ENCODE data around the gene HOOK2.
"Not testable (repeated sequence)": the region's sequence is repeated elsewhere in the genome, so short reads cannot be mapped to it uniquely, and the experiment has no call there.

HOOK2 gene

DNA sequence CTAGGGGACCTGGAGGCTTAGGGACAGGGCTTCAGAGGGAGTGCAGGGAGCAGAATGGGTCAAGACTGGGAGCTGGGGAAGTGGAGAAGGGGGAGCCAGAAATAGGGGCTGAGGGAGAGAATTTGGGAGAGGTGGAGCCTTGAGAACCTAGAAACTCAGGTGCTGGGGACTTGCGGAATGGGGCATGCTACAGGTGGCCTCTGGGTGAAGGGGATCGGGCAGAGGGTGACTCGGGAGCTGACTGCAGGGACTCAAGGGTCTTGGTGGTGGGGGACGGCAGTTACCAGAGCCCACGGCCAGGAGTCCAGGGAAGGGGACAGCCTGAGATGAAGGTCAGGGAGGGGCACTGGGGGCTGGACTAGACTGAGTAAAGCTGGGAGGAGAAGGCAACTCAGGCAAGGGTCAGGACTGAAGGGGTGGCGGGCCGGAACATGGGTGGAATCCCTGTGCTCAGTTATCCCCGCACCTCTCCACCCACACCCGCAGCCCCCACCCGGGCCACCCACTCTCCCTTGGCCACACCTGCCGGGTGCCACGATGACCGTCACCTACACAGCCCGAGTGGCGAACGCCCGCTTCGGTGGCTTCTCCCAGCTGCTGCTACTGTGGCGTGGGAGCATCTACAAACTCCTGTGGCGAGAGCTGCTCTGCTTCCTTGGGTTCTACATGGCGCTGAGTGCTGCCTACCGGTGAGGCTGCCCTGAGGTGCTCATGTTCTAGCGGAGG is 23.1 kb downstream of the HOOK2 start:
- DNase-seq (ENCODE audit: low spot score): no peak

DNA sequence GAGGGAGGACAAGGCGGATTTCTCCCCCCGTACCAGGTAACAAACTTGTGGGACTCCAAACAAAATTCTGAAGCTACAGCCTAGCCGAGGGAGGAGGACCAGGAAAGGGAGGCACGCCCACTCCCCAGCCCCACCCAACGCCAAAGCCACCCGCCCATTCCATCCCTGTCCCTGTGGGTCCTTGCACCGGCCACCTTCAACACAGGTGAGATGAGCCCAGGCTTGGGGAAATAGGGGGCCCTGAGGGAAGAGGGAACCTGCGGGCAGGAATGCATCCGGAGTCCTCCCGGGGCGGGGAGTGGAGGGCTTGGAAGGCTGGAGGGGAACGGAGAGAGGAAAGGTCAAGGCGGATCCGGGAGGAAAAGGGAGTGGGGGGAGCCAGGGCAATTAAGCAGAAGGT is 23.7 kb downstream of the HOOK2 start, which contains the start of gene BEST2:
BEST2 (plus strand) TSS at position 157 of the 400 bp plus-strand sequence. CDS start 802 bp downstream, outside the sequence.
- DNase-seq (ENCODE audit: low spot score): no peak

DNA sequence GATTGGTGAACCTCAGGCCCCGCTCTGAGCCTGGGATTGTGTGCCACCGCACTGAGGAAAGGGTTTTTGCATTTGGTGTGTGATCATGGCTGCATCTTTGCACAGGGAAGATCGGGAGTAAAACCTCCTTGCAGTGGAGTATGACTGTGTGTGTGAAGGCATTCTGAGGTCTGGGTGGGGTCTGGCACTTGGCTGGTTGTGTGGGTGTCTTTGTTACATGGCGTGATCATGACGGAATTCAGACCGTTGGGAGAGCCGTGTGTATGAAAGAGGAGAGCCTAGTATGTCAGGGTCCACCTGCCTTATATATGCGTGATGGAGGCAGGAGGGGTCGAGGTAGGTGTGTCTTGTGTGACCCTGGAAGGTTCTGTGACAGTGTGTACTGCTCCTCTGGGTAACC is 24.5 kb downstream of the HOOK2 start:
- DNase-seq (ENCODE audit: low spot score): no peak

DNA sequence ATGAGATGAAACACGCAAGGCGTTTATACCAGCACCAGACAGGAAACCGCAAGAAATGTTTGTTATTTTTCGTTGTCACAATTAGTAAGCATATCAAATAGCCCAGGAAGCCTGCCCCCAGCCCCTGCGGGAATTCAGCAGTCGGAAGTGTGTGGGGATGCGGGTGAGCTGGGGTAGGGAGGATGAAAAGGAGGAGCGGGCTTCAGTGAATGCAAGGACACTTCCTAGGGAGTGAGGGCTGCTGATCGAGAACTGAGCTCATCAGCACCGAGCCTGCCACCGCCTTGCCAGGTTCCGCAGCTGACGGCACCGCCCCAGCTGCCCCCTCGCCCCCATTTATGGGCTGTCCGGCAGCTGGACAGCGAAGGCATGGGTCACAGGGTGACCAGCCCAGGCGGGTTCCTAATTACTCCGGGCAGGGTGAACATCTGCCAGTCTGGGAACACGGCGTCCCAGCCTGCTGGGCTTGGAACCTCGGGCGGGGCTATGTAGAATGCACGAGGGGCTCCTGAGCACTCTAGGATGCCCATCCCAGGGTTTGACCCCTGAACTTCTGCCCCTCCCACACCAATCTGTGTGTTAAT is 25.3 kb downstream of the HOOK2 start:
- DNase-seq (ENCODE audit: low spot score): no peak

DNA sequence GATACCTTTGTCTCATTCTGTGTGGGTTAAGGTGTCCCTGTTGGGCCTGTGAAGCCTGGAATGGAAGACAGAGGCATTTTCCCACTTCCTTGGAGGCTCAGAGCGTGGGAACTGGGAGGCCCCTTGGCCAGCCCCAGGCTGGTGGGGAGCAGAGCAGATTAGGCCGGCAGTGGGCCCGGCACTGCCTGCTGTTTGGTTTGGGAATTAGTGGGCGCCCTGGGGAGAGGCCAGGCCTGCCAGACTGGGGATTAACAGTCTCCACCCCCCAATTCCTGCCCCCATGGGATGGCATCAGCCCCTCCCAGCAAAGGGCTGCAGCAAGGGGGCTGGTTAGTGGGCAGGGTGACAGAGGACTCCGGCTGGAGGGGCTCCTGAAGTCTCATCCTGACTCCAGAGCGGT is 26.9 kb downstream of the HOOK2 start:
- no peak for DNase-seq (ENCODE audit: low spot score)

DNA sequence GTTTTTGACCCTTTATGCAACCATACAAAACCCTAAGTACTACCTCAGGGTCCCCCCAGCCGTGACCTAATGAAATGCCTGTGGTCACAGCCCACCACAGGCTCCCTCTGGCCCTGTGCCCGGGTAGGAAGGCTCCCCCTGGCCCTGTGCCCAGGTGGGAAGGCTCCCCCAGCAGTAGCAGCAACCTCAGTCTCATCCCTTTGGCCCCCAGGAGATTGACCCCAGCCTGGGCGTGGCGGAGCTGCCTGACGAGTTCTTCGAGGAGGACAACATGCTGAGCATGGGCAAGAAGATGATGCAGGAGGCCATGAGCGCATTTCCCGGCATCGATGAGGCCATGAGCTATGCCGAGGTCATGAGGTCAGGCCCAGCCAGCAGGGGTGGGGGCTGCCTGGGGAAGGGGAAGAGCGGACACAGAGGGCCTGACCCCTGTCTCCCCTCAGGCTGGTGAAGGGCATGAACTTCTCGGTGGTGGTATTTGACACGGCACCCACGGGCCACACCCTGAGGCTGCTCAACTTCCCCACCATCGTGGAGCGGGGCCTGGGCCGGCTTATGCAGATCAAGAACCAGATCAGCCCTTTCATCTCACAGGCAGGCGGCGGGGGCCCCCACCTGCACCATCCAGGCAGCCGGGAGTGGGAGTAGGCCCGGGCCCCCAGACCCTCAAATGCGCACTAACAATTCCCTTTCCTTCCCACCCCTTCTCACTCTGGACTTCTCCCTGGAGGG is 30.0 kb downstream of the HOOK2 start:
- no peak for DNase-seq (ENCODE audit: low spot score)

DNA sequence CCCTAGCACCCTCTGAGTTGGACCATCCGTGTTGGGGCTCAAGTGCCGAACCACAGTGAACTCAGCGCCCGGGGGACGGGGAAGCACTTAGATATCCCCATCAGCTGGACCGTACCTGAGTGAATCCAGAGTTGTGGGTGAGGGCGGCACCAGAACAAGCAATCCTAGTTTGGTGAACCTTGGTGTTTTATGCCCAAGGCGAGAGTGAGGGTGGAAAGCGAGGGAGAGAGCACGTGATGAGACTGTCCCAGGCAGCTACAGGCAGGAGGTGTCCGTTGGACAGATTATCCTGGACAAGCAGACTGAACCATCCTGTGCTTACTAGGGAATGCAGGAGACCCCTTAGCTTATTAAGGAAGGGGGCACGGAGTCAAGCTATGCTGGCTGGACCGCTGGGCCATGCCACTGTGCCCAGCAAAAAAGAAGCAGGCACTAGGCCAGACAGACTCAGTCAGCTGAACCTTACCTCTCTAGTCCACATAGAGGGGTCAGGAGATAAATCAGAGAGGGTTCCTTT is 37.5 kb downstream of the HOOK2 start:
- no peak for DNase-seq (ENCODE audit: low spot score)

DNA sequence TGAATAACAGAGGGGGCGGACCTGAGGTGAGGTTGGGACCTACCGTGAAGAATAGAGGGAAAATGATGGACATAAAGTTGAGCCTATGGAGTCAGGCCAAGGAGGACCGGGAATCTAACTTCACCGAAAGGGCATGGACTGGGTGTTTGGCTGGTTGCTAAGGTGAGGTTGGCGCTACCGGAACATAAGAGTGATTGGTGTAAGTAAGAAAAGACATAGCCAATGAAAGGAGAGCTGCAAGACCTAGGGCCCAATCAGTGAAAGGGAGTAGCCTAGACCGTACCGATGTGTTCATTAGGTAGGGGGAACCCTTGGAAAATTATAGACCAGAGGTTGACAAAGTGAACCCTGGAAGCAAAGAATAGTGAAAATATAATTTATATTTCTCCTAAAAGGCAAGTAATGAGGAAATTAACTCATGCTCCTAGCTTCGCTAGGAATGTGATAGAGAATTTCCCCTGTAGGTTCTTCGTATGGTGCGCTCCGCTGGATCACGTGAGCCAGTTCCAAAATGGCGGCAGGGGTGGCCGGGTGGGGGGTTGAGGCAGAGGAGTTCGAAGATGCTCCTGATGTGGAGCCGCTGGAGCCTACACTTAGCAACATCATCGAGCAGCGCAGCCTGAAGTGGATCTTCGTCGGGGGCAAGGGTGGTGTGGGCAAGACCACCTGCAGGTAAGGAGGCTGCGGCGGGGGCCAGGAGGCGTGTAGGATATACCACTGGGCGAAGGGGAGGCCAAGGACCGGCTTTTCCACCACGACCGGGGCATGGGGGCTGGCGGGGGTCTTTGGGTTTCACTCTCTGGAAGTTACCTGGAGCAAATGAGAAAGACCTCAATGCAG is 38.1 kb downstream of the HOOK2 start, which contains the start of gene GET3:
GET3 (plus strand) TSS at position 503 of the 840 bp plus-strand sequence; CDS start at position 512, 9 bp downstream.
- peak; percentile 89 for DNase-seq (ENCODE audit: low spot score)

DNA sequence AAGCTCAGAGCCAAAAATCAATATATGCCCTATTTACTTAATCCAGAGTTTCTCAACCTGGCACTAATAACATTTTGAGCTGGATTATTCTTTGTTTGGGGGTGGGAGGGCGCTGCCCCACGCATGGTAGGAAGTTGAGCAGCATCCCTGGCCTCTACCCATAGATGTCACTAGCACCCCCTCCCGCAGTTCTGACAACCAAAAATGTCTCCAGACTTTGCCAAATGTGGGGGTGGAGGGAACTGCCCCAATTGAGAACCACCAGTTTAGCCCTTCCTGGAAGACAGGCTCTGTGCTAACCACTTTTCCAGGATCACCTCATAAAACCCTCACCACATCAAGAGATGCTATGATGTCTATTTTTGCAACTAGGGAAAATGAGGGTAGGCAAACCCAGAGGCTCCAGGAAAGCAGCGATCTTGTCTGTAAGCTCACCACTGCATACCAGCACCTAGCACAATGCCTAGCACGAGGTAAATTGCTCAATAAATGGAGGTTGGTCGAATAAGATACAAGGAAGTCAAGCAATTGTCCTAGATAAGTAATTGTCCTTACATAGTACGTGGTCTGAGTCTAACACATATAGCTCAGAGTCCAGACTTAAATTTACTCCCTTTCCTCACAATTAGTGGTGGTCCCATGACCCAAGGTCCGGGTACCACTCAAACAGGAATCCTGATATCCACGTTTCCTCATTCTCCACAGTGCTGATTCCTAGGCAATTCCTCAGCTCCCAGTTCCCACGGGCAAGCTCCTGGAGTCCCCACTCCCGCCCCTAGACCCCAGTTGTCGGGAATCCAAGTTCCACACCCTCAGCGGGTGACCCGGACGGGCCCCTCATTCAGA is 41.8 kb downstream of the HOOK2 start:
- no peak for DNase-seq (ENCODE audit: low spot score)

DNA sequence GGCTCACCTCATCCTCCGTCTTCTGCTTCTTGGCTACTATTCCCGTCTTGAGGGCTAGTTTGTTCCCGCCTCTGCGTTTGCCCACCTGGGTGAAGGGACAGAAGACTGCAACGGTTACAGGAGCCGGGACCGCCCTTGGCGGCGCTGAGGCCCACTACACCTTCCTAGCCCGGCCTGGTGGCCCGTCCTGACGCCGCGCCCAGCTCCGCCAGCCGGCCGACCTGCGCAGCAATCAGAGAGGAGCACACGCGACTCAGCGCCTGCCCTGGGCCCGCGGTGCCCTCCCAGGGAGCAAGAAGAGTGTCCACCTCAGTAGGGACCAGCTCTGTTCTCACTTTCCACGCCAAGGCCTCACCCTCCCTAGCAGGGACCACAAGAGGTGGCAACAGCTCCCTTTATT is 44.0 kb downstream of the HOOK2 start:
- no peak for DNase-seq (ENCODE audit: low spot score)

DNA sequence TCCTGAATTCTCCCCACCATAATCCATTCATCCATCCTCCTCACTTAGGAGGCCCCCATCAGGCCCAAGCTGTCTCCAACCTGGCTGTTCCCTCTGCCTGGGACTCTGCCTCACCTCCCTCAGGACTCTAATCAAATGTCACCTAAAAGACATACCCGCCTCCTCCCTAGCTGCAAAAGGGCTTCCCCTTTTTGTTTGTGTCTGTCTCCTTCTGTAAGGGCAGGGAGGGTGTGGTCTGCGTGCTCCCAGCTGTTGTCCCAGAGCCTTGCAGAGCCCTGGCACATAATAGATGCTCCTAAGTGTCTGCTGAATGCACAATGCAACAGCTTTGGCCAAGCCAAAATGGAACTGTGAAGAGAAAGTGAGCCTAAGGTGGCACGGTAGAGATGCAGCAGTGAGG is 45.3 kb downstream of the HOOK2 start:
- no peak for DNase-seq (ENCODE audit: low spot score)

DNA sequence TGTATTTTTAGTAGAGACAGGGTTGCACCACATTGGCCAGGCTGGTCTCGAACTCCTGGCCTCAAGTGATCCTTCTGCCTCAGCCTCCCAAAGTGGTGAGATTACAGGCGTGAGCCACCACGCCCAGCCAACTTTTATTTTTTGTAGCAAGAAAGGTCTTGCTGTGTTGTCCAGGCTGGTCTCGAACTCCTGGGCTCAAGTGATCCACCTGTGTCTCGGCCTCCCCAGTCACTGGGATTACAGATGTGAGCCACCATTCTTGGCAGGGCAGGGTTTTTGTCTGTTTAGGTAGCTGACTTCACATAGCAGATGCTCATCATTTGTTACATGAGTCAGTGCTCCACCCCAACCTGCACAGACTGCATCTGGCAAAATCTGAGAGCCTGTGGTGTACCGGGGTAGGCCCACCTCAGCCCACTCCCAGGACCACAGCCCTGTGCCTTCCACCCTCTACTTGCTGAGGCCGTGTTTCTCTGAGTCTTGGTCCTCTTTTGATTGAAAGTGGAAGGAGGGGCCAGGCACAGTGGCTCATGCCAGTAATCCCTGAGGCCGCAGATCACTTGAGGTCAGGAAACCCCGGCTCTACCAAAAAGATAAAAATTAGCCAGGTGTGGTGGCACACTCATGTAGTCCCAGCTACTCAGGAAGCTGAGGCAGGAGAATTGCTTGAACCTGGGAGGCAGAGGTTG is 47.5 kb downstream of the HOOK2 start:
- DNase-seq (ENCODE audit: low spot score): no peak

DNA sequence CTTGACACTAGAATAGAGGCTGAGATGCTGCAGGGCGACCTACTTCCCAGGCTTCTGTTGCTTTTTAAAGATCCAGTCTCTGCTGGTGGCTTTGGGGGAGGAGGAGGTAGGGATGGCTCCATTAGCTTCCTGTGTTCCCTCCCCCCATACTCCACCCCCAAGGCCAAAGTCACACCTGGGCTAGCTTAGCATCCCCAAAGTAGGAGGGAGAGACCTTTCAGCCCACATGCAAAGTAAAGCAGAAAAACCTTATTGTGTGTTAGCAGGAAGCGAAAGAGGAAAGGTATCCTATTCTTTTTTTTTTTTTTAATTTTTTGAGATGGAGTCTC is 48.4 kb downstream of the HOOK2 start:
- DNase-seq (ENCODE audit: low spot score): no peak

DNA sequence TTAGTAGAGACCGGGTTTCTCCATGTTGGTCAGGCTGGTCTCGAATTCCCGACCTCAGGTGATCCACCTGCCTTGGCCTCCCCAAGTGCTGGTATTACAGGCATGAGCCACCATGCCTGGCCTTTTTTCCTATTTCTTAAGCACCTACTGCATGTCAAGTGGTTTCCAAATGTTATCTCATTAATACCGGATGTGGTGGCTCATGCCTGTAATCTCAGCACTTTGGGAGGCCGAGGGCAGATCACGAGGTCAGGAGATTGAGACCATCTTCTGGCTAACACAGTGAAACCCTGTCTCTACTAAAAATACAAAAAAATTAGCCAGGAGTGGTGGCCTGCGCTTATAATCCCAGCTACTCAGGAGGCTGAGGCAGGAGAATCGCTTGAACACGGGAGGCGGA is 49.7 kb downstream of the HOOK2 start:
- DNase-seq (ENCODE audit: low spot score): not testable (repeated sequence)

DNA sequence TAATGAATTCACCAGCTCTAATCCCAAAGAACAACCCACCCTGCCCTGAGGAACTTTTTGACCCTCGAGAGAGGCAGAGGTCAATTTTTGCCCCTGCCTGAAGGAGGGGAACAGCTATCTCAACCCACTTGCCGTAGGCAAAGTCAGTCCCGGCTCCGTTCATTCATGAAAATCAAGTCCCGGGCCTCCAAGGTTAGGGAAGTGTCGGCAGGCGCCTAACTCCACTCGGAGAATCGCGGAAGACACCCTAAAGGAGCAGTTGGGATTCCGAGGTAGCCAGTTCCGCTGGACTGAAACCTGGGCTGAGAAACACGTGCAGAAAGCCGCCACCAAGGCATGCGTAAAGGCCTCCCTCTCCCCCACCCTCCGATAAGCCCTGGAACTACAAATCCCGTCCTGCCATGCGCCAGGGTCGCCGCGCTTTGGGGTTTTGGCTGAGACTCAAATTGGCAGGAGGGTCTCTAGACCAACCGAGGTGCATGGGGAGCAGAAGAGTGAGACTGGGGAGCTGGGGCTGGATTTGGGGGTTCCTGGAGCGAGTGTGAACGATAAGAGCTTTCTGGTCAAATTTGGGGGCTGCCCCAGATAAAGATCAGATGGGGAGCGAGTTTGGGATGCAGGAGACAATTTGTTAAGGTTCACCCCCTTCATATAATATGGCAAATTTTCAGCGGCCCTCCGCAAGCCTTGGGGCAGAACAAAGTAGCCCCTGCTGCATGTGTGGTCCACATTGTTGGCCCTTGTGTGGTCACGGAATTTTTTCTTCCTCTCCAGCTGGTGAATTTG is 51.5 kb downstream of the HOOK2 start, which contains the start of gene TNPO2:
TNPO2 (minus strand) TSS at position 292 of the 786 bp plus-strand sequence. CDS start 2,955 bp downstream, outside the sequence.
- no peak for DNase-seq (ENCODE audit: low spot score)

DNA sequence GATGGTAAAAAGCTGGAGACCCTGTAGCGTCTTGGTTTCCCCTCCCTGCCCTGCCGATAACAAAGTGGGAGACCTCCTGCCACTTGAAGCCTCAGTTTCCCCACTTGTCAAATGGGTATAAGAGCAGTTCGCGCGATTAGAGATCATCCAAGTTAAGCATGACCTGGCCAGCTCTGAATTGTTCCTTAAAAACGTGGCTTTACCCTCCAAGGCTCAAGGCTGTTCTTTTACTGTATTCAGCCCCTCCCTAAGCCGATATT is 52.0 kb downstream of the HOOK2 start:
- DNase-seq (ENCODE audit: low spot score): no peak

DNA sequence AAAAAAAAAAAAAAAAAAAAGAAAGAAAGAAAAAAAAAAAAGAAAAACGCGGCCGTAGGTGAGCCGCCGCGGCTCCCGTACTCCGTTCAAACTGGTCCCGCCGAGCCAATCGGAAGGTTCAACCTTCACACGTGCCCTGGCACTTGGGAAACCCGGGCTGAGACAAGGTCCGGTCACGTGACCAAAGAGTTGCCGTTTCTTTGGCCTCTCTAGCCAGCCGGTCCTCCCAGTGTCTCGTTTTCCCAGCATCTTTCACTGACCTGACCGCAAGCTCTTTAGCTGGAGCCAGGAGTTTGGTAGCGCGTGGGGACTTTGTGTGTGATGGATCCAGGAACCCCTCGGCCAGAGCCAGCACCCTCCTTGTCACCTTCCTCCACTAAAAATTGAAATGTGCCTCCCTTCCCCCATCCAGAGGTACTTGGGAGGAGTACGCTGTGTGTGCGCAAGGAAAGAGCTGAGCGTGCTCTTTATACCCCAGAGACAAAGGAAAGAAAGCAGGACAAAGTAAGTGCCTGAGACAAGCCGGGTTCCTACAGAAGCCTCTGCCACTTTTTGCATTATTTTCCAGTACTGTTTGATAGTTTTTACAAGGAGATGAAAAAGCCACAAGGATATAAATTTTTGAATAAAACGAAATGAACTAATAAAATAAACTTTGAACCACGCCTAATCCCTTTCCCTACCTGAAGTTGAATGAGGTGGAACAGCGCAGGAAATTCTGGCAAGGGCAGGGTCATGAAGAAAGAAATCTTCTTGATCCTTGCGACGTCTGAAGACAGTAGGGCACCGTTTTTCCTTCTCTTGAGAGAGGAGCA is 52.6 kb downstream of the HOOK2 start:
- DNase-seq (ENCODE audit: low spot score): peak; percentile 94

DNA sequence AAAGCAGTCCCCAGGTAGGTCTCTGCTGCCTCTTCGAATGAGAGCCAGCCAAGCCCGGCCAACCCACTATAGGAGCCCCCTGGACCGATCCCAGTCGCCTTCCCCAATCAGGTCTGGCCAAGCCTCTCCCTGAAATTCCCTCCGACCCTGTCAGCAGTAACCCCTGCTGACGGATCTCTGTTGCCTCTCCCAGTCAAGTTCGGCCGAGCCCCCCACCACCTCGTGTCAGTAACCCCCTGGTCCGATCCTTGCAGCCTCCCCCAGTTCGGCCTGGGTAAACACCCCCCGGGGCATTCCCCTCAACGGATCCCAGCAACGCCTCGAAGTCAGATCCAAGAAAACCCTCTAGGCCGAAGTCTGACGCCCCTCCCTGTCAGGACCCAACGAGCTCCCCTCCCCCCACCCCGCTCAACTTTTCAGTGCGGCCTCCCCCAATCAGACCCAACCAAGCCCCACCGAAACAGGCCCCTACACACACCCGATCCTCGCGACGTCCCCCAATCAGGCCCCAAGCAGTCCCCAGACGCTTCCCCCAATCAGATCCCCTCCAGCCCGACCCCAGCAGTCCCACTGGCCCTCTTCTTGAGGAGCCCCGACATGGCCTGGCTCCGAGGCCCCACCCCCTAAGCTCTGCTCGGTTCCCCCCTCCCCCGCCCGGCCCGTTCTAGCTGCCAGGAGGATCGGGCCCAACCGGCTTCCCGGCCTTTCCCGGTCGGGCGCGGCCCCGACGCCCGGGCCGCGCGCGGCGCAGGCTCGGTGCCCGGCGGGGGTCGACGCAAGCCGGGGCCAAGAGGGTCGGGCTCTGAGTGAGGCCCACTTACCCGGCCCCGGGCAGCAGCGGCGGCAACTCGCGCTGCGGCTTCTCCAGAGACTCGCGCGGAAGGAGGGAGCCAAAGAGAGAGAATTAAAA is 53.4 kb downstream of the HOOK2 start:
- DNase-seq (ENCODE audit: low spot score): peak; percentile 87
